ENCODE data around the gene FOXN3.

The FOXN3 gene

DNA sequence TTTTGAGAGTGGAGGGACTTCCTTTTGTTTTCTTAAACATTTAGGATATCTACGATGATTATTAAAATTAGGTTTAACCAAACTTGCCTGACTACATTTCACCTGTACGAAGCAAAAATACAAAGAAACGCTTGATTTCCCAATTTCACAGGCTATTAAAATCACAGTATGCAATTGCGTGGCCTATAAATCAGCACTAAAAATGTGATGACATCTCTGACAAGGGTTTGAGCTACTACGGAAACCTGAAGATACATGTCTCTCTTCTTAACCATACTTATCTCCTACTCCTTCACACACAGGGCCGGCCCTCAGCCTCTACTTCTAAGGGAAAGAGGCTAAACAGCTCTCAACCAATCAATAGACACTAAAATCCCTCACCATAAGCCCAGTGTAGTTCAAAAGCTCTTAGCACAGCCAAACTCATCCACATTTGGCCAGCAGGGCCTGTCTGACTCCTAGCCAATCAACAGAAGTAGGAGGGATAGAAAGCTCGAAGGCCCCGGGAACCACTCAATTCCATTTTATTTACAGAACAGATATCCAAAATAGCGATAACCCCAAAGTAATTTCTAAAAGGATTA lies 137.3 kb downstream of the FOXN3 start:
- in situ Hi-C loops (cut with HindIII; ENCODE audit: low pct_ligation_motif_present, low pct_unique_long_range_greater_than_20kb, low sequenced_read_pairs), result no loop called here
- DNase-seq, result no peak

- in situ Hi-C loops (cut with HindIII; ENCODE audit: low pct_ligation_motif_present, low pct_unique_long_range_greater_than_20kb, low sequenced_read_pairs), result no loop called here
- no peak for DNase-seq
Measured at GRCh38 chr14:89277203-89277602, 139.8 kb downstream of the FOXN3 start.

DNA sequence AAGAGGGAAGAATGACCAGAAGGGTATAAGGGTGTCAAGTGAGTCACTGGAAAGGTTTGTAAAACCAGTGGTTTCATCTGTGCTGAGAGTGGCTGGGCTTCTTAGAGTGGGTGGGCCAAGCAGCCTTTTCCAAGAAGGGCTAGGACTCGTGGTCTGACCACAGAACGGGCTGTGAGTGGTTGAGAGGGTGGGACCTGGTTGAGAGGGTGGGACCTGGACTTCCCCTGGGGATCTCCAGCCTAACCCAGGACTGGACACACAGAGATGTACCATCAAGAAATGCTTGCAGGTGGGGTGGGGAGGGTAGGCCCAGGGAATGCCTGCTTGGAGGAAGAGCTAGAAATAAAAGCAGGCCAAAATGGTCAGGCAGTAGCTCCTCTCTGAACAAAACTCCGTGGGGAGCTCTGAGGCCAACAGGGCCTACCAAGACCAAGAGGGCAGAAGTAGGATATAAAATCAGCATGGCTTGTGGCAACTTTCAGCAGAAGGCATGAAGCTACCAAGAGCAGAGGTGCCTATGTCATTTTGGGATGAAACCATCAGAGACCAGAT lies 140.5 kb downstream of the FOXN3 start:
- DNase-seq, result peak; percentile 12

DNA sequence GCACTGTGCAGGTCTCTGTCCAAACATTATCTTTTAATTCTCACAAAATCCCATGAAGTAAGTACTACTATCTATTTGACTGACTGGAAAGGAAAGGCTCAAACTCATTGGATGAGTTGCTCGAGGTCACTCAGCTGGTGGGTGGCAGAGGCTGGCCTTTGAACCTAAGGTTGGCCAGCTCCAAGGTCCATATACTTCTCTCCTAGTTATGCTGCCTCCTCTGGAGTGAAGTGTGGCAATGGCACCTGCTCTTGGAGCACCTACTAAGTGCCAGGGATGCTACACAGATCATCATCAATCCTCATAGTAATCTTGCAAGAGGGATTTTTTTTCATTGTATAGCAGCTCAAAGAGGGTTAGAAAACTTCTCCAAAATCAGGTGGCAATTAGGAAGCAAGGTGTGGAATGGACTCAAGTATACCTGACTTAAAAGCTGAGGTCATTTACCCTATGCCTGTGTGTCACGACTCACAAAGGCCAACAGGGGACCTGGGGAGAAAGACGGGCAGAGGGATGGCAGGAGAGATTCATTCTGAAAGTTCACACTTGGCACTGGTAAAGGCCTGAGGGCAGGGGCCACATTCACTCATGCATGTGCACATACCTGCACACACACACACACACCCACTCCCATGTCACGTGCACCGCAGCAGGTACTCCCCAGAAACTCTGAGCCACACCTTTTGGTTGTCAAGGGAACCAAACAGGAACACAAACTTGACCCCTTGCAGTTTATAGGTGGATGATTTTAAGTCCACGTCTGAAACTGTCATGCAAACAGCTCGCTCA lies 146.4 kb downstream of the FOXN3 start:
- in situ Hi-C loops (cut with HindIII; ENCODE audit: low pct_ligation_motif_present, low pct_unique_long_range_greater_than_20kb, low sequenced_read_pairs), result no loop called here
- no peak for DNase-seq

More for the DNA sequence above, 140.5 kb downstream of the FOXN3 start:
- in situ Hi-C loops (cut with HindIII; ENCODE audit: low pct_ligation_motif_present, low pct_unique_long_range_greater_than_20kb, low sequenced_read_pairs), result no loop called here

DNA sequence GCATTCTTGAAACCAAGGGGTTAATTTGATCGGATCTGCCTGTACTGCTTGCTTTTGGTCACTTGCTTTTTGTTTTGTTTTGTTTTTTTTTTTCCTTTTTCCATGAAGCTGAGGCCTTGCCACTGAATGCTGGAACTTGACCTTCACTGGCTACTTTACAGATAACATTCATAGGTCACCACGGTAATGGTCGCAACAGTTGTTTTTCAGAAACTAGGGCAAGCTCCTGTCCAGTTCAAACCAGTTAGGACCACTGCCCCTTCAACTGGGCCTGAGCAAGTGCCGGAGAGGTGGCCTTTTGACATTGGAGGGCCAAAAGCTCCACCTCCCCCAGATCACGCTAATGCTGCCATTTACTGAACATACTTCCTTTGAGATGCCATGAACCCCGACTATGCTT lies 147.6 kb downstream of the FOXN3 start:
- in situ Hi-C loops (cut with HindIII; ENCODE audit: low pct_ligation_motif_present, low pct_unique_long_range_greater_than_20kb, low sequenced_read_pairs), result no loop called here
- DNase-seq, result no peak

GRCh38 chr14:89268514-89268913 lies 148.5 kb downstream of the FOXN3 start:
- no peak for DNase-seq
- in situ Hi-C loops (cut with HindIII; ENCODE audit: low pct_ligation_motif_present, low pct_unique_long_range_greater_than_20kb, low sequenced_read_pairs), result no loop called here

DNA sequence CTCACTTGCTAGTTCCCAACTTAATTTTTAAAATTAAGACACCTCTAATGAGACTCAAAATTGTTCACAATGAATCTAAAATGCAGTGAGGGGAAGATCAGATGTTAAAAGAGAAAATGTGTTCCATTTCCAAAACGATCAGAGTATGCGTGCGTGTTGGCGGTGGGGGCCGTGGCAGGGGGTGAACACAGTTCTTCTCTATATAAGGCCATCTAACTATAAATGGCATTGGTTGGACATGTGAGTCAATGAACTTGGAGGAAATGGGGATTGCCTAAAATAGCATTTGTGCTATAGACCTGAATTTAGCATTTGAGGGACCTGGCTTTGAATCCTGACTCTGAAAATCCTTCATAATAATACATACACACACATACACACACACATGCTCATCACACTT lies 149.4 kb downstream of the FOXN3 start:
- in situ Hi-C loops (cut with HindIII; ENCODE audit: low pct_ligation_motif_present, low pct_unique_long_range_greater_than_20kb, low sequenced_read_pairs), result no loop called here
- no peak for DNase-seq

DNA sequence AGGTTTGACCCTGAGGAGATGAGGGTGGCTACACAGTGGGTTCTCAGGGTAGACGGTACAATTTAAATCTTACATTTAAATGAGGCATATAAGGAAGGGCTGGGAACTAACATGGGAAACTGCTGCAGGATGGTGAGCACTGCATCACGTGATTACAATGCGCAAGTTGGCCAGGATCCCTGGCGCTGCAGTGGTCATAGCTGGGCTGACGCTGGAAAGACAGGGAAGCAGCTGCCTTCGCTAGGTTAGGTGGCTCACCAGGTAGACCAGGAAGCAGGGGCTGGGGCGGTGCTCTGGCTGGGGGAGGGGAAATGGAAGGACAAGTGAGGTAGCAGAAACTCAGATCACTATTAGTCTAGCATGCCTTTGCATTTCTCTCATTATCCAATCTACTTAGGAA lies 149.9 kb downstream of the FOXN3 start:
- no peak for DNase-seq
- in situ Hi-C loops (cut with HindIII; ENCODE audit: low pct_ligation_motif_present, low pct_unique_long_range_greater_than_20kb, low sequenced_read_pairs), result no loop called here

DNA sequence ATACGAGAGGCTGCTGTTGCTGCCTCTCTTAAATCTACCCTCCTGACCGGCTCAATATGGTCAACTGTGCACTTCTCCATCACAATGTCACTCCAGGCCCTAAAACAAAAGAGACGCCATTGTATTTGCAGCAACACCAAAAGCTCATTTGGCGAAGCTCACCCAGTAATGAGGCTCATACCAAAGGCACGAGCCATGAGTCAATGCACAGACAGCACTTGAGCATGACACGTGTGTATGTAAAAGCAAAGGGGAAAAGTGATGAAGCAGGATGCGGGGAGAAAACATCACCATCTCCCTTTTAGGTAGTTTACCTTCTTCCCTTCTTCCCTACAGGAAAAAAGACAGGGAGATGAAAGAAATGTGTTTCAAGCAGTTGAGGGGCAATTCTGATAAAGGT lies 150.3 kb downstream of the FOXN3 start:
- in situ Hi-C loops (cut with HindIII; ENCODE audit: low pct_ligation_motif_present, low pct_unique_long_range_greater_than_20kb, low sequenced_read_pairs), result no loop called here
- DNase-seq, result no peak

DNA sequence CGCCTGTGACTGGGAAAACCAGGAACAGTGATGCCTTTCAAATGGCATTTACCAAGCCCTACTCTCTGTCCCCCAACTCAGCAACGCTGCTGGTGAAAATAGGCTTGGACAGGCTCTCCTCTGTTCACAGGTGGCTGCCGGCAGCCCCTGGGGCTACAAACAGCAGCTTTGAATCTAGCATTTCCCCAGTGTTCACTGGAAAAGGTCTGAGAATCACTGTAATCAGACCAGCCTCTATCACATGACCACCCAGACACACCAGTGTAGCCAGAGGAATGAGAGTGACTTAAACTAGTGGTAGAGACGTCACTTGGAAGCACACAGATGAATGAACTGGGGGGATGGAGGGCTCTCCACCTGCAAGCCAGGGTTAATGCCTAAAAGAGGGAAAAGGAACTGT lies 151.8 kb downstream of the FOXN3 start:
- DNase-seq, result no peak
- in situ Hi-C loops (cut with HindIII; ENCODE audit: low pct_ligation_motif_present, low pct_unique_long_range_greater_than_20kb, low sequenced_read_pairs), result no loop called here

DNA sequence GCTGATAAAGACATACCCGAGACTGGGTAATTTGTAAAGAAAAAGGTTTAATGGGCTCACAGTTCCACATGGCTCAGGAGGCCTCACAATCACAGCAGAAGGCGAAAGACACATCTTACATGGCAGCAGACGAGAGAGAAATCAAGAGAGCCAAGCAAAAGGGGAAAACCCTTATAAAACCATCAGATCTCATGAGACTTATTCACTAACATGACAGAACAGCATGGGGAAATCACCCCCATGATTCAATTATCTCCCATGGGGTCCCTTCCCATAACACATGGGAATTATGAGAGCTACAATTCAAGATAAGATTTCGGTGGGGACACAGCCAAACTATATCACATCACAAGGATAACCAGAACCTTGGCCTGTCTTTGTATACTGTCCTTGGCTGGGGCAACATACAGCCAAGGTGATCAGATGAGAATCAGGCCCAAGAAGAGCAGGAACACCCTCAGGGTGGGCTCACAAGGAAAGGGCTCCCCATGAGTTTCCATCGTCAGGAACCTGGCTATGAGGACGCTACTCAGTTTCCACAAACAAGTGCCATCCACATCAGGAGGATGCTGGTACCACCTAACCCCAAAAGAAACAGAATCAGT lies 152.7 kb downstream of the FOXN3 start:
- in situ Hi-C loops (cut with HindIII; ENCODE audit: low pct_ligation_motif_present, low pct_unique_long_range_greater_than_20kb, low sequenced_read_pairs), result no loop called here

DNA sequence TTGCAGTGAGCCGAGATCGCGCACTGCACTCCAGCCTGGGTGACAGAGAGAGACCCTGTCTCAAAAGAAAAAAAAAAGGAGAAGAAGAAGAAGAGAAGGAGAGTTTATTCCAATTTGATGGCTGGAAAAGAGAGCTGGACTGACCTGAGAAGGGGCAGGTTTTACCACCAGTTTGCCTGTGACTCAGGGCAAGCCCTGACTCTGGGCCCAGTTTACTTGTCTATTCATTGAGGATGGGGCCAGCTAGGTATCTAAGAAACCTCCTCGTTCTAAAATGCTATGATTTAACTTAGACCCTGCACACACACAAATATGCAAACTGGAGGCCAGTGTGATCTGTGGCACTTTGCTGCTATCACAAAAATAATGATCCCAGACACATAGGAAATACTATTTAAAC lies 155.0 kb downstream of the FOXN3 start:
- in situ Hi-C loops (cut with HindIII; ENCODE audit: low pct_ligation_motif_present, low pct_unique_long_range_greater_than_20kb, low sequenced_read_pairs), result no loop called here
- no peak for DNase-seq

More for the DNA sequence above, 152.7 kb downstream of the FOXN3 start:
- no peak for DNase-seq

- DNase-seq, result no peak
Measured at GRCh38 chr14:89260898-89261297, 156.1 kb downstream of the FOXN3 start.

GRCh38 chr14:89259951-89260609 lies 157.0 kb downstream of the FOXN3 start:
- no peak for DNase-seq
- in situ Hi-C loops (cut with HindIII; ENCODE audit: low pct_ligation_motif_present, low pct_unique_long_range_greater_than_20kb, low sequenced_read_pairs), result no loop called here

More at GRCh38 chr14:89260898-89261297, 156.1 kb downstream of the FOXN3 start:
- in situ Hi-C loops (cut with HindIII; ENCODE audit: low pct_ligation_motif_present, low pct_unique_long_range_greater_than_20kb, low sequenced_read_pairs), result no loop called here

- DNase-seq, result no peak
- in situ Hi-C loops (cut with HindIII; ENCODE audit: low pct_ligation_motif_present, low pct_unique_long_range_greater_than_20kb, low sequenced_read_pairs), result no loop called here
Measured at GRCh38 chr14:89258728-89259273, 158.2 kb downstream of the FOXN3 start.

- DNase-seq, result no peak
- in situ Hi-C loops (cut with HindIII; ENCODE audit: low pct_ligation_motif_present, low pct_unique_long_range_greater_than_20kb, low sequenced_read_pairs), result no loop called here
Measured at GRCh38 chr14:89256951-89257350, 160.1 kb downstream of the FOXN3 start.

DNA sequence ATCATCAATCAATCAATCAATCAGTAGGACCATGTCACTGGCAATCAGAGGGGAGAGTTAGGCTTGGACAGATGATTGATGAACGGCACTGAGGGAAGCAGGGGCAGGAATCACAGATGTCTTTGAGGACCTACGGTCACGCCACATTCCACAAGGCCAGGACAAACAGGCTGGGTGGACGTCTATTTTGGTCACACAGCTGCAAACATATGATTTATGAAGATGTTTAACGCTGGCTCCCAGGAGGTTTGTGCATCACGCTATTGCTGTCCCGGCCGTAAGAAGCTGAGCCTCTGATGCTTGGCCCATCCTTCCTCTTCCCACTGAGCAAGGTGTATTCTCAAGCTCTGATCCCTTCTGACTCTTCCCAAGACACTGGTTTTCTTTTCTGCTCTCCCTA lies 160.8 kb downstream of the FOXN3 start:
- no peak for DNase-seq
- in situ Hi-C loops (cut with HindIII; ENCODE audit: low pct_ligation_motif_present, low pct_unique_long_range_greater_than_20kb, low sequenced_read_pairs), result no loop called here

- in situ Hi-C loops (cut with HindIII; ENCODE audit: low pct_ligation_motif_present, low pct_unique_long_range_greater_than_20kb, low sequenced_read_pairs), result no loop called here
- DNase-seq, result no peak
Measured at GRCh38 chr14:89255852-89256251, 161.2 kb downstream of the FOXN3 start.

- DNase-seq, result no peak
- in situ Hi-C loops (cut with HindIII; ENCODE audit: low pct_ligation_motif_present, low pct_unique_long_range_greater_than_20kb, low sequenced_read_pairs), result no loop called here
Measured at GRCh38 chr14:89255012-89255411, 162.0 kb downstream of the FOXN3 start.

Data from ACHN (cell line).